Hematopoietic multipotent progenitor cell treated with erythropoietin and hydrocortisone succinate and interleukin-3 and kit ligand, for 6 days (in vitro differentiated cells): ENCODE measurements around the gene MUC13.

Experiments
- DNase-seq: peaks from one replicate; pipeline ENCODE4 v3.0.0-alpha.2; 2015

Gene MUC13

GRCh38 chr3:124941771-124942170 is 7.2 kb upstream of the MUC13 start:
- DNase-seq, result peak; percentile 15

GRCh38 chr3:124939661-124940060 is 5.1 kb upstream of the MUC13 start:
- no peak for DNase-seq

DNA sequence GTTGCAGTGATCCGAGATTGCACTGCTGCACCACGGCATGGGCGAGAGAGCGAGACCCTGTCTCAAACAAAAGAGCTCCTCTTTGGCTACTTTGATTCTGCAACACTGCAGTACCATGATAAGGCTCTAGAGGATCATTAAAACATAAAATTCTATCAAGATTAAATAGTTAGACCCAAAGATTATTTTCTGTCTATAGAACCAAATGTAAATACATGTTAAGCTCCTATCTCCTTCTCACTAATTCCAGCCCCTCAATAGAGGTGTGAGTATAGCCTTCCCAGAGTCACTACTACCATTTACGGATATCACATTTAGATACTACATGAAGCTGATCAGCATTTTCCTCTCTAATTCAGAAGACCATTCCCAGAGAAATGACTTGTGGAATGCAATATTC is 4.3 kb upstream of the MUC13 start:
- no peak for DNase-seq

- no peak for DNase-seq
Measured at GRCh38 chr3:124937049-124937448, 2.5 kb upstream of the MUC13 start.

GRCh38 chr3:124935794-124936542 is 1.4 kb upstream of the MUC13 start:
- no peak for DNase-seq

- no peak for DNase-seq
Measured at GRCh38 chr3:124935264-124935663, 713 bp upstream of the MUC13 start.

- DNase-seq, result peak; percentile 83
Measured at GRCh38 chr3:124928333-124929202, 6.0 kb downstream of the MUC13 start.

- DNase-seq, result no peak
Measured at GRCh38 chr3:124927574-124928045, 6.9 kb downstream of the MUC13 start.

- peak; percentile 36 for DNase-seq
Measured at GRCh38 chr3:124926426-124927101, 8.0 kb downstream of the MUC13 start.

DNA sequence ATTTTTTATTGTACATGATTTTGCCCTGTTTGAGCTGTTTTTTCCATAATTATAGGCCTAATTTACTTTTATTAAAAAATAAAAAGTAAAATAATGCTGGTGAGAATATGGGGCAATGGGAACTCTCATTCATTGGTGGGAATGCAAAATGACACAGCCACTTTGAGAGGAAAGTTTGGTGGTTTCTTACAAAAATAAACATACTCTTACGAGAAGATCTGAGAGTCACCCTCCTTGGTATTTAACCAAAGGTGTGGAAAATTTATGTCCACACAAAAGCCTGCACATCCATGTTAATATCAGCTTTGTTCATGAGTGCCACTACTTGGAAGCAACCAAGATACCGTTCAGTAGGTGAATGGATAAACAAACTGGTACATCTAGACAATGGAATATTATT is 9.8 kb downstream of the MUC13 start:
- DNase-seq, result no peak

GRCh38 chr3:124923833-124924232 is 10.7 kb downstream of the MUC13 start:
- DNase-seq, result no peak

DNA sequence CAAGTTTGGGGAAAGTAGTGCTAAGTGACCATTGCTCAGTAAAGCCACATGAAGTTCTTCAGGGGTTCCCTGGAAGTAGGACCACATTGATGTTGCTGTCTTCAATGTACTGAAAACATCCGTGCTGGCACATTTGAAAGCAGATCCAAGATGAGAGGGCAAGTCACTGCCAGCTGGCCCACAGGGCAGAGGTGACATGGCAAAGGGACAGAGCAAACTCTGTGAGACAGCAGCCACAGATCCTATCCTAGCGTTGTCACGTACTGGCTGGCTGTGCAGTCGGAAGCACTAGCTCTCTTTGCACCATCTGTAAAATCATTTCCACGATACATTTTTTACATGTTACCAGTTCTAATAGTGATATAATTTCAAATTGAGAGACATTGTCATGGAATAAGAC is 13.8 kb downstream of the MUC13 start:
- DNase-seq, result no peak

- no peak for DNase-seq
Measured at GRCh38 chr3:124919756-124920155, 14.8 kb downstream of the MUC13 start.

GRCh38 chr3:124918524-124918923 is 16.0 kb downstream of the MUC13 start:
- DNase-seq, result no peak

GRCh38 chr3:124916837-124917409 is 17.6 kb downstream of the MUC13 start:
- DNase-seq, result no peak

GRCh38 chr3:124915254-124915653 is 19.3 kb downstream of the MUC13 start:
- DNase-seq, result no peak

GRCh38 chr3:124907957-124908356 is 26.6 kb downstream of the MUC13 start:
- DNase-seq, result no peak

DNA sequence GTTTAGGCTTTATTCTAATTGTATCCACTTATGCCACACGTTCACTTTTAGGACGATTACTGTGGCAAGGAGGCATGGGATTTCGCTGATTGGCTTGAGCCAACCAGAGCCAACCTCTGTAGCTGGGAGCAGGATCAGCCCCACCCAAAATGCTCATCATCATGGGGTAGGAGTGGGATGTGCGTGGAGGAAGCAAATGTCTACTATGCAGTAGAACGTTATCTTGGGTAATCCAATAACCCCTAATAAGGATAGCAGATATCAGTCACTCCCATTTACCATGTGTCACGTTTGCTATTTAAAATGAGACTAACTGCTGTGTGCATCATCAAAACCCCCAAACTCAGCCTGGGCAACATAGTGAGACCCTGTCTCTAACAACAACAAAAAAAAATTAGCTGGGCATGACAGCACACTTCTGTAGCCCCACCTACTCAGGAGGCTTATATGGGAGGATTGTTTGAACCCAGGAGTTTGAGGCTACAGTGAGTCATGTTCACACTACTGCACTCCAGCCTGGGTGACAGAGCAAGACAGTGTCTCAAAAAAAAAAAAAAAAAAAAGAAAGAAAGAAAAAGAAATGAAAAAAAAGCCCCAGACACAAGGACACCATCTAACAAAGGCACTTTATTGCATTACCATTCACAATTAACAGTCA is 29.6 kb downstream of the MUC13 start:
- no peak for DNase-seq

DNA sequence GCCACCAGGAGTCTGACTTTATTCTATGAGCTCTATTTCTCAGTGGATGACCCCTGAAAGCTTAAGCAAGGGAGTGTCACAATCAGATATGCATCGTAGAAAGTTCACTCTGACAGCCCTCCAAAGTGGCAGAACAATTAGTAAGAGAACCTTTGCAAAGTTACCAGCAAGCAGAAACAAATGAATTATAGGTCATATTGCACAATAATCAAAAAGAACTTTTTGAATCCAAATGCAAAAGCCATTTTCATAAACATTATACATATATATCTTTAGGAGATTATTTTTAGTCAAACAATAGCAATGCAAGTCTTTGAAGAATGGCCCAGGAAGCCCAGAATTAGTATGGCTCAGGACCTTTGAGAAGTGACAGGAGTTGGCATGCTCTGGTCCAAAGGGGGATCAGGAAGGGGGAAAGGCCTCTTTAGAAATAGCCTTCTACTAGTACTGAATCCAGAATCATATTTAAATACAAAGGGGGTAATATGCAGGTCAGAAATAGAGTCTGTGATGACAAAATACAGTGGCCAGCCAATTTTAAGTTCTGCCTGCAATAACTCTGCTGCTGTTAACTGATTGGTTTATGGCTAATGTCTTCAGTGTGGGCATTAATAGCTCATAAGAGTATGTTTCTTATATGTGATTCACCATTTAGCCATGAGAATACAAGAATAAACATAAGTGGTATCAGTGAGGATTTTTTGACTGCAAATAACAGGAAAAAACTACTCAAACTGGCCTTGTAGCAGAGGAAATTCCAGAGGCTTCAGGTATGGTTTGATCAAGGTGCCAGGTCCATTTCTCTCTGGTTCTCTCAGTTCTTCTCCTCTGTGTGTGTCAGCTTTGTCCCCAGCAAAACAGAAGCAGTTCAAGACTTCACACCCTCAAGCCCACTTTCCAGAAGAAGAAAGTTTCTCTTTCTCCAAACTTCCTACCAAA is 30.4 kb downstream of the MUC13 start:
- DNase-seq, result no peak

DNA sequence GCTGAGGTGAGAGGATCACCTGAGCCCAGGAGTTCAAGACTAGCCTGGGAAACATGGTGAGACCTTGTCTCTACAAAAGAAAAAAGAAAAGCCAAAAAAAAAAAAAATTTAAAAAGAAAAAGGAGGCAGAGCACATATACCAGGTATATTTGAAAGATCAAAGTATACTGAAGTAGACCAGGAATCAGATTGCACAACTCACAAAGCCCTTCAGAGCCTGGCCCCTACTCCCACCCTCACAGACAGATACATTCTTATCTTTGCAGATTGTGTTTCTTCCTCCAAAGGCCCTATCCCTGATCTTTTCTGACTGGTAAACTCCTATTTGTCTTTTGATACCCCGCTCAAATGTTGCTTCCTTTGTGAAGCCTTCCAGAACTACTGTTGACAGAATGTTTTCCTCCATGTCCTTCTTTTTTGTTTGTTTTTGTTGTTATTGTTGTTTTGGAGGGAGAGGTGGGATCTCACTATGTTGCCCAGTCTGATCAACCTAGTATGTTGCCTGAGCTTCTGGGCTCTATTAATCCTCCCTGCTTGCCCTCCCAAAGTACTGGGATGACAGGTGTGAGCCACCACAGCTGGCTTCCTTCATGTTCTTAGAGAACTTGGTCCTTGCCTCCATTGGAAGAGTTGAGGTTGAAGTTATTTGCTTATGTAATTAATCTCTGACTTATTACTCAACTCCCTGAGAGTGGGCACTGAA is 37.6 kb downstream of the MUC13 start:
- no peak for DNase-seq

- DNase-seq, result no peak
Measured at GRCh38 chr3:124895756-124896155, 38.8 kb downstream of the MUC13 start.
